HG03196 (cell line): Measurements from ENCODE around the gene NANOS2.

Experiments used
- ATAC-seq: cut with Tn5 transposase; IDR thresholded peaks from one replicate; pipeline ENCODE4 v1.9.1; 2021; ENCODE audit not compliant: unreplicated experiment

The NANOS2 gene

DNA sequence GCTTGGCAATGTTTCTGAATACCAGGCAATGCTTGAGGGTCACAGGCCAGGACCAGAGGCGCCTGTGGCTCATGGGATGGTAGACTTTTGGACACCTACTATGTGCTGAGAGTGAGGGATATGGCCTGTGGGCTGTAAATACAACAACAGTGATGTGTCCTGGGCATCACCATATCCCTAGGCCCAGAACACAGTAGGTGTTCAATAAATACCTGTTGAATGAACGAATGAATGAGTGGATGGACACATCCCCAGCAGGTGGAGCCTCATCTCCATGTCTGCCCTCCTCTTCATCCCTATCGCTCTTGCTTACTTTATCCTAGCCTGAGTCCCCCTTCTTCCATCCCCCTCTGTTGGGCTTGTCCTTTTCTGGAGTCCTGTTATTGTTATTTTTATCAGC is 16.5 kb upstream of the NANOS2 start:
- no peak for ATAC-seq

DNA sequence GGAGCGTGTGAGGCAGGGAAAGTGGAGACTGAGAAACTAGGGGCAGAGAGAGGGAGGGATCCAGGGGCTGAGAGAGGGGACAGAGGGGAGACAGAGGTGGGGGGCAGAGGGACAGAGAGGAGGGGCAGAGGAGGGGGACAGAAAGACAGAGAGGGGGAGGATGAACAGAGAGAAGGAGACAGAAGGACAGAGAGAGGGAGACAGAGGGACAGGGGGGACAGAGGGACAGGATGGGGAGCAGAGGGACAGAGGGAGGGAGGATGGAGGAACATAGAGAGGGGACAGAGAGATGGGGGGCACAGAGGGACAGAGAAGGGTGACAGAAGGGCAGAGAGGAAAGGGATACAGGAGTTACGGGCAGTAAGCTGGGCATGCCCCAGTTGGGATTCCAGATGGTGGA is 14.7 kb upstream of the NANOS2 start:
- no peak for ATAC-seq

DNA sequence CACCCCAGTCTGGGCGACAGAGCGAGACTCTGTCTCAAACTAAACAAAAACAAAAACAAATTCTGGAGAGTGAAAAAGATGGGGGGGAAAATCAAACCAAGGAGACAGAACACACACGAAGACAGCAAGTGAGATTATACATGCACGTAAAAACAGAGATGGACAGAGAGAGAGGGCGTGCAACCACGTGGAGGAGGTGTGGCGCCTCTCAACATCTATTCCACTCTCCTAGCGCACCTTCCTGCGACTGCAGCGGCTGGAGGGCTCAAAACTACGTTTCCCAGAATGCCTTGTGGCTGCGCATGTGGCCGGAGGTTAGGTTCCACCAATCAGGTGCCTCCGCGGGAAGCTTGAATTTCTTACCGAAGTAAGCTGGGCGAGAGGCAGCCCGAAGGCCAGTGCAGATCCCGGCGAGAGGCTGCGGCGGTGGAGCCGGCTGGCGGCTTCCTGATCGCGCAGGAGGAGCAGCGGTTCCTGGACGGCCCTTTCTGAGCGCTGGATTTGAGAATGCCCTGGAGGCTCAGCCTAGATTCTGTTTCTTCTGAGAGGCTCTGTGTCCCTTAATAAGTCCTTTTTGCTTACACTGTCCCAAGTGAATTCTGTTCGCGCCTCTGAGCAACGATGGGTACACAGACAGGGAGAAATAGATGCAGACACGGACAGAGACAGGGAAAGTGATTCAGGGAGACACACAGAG is 13.1 kb upstream of the NANOS2 start:
- peak; percentile 79 for ATAC-seq

DNA sequence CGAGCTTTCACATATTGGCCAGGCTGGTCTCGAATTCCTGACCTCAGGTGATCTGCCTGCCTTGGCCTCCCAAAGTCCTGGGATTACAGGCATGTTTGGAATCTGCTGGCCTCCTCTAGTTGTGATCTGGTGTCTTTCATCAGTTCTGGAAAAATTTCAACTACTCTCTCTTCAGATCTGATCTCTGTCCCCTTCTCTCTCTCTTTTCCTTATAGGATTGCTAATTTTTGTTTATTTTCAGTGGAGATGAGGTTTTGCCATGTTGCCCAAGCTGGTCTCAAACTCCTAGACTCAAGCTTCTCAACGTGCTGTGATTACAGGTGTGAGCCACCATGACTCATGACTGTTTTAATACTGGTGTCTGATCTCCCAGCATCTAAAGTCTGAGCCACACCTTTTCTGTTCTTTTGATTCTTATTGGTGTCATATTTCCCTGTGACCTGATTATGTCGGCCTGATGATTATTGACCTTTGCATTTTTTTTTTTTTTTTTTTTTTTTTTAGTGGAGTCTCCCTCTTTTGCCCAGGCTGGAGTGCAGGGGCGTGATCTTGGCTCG is 10.4 kb upstream of the NANOS2 start:
- ATAC-seq: no peak

DNA sequence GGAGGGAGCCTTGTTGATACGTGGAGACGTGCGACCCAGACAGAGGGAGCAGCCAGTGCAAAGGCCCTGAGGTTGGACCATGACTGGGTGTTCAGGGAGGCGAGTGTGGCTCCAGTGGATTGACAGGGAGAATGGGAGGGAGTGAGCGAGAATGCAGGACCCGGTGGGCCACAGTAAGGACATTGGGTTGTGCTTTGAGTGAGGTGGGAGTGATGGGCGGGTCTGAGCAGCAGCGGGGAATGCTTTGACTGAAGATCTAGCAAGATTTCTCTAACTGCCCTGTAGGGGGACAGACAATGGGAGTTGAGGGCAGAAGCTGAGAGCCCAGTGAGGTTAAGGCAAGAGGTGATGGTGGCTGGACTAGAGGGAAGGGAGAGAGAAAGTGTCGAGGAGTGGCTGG is 7.7 kb upstream of the NANOS2 start:
- no peak for ATAC-seq

DNA sequence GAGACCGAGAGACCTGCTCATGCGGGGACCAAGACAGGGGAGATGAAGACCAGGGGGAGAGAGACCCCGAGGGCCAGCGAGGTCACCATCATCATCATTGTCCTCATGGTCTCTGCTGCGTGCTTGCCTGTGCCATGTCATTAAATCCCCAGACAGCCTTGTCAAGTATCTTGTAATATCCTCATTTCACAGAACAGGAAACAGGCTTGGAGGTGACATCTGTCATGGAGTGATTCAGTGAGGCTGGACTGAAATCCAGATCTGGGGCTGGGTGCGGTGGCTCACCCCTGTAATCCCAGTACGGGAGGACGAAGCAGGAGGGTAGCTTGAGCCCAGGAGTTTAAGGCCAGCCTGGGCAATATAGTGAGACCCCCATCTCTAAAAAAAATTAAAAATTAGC is 5.9 kb upstream of the NANOS2 start:
- ATAC-seq: no peak

DNA sequence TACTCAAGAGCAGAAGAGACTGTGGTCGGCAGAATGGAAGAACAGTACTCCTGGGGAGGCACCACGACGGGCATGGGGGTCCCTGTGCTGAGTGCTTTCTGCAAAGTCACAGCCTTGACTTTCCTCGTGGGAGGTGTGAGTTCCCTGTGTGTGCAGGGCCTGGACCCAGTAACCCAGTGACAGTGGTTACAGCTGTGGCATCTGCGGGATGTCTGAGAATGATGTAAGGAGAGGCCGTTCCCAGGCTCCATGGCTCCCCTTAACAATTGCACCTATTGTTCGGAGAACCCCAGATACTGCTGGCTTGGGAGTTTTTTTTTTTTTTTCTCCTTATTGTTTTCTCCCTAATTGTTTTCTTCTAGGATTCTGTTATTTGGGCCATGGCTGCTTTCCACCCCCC is 5.1 kb upstream of the NANOS2 start:
- ATAC-seq: no peak

DNA sequence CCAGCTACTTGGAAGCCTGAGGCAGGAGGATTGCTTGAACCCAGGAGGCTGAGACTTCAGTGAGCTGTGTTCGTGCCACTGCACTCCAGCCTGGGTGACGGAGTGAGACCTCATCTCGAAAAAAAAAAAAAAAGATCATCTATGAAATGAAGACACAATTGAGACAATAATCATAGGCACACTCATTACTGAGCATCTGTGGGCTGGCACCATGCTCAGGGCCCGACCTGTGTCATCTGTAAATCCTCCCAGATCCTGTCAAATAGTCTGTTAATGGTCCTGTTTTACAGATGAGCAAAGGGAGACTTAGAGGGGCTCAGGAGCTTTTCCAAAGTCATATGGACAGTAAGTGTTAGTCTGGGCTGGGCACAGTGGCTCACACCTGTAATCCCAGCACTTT is 4.1 kb upstream of the NANOS2 start:
- ATAC-seq: no peak

DNA sequence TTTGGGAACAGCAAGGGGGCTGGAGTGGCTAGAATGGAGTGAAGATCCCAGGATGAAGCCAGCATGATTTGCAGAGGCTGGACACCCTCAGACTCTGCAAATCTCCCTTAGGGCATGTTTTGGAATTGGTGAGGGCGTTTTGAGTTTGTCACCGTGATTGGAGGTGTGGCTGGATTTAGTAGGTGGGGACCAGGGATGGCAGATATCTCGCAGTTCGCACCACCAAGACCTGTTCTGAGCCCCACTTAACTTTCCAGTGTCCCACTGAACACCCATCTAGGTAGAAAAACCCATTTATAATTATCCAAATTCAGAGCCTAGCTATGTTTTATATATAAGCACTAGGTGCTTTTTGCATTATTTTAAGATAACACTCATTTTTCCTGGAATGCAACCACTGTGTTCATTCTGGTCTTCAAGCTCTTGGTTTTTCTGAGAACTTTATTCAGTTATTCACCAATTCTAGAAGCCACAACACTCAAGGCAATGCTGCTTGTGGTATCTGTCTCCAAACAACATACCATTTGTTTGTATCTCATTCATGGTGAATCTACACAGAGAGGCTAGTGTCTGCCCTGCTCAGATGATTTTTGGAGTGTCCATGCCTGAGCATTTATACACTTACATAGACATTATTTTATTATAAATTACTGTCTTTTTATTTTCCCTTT is 3.0 kb upstream of the NANOS2 start:
- no peak for ATAC-seq

DNA sequence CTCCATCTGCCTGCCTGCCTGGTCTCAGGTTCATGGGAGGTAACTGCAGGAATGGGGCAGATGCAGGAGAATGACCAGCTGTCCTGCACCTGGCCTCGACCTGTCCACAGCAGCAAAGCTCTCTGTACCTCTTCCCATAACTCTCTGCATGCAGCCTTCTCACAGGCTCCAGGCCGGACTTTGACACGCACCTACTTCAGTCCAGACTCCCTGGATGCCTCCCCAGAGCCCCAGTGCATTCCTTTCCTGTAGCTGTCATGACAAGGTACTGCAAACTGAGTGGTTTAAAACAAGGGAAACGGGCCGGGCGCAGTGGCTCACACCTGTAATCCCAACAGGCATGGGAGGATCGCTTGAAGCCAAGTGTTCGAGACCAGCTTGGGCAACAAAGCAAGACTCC is 3.3 kb downstream of the NANOS2 start:
- no peak for ATAC-seq

DNA sequence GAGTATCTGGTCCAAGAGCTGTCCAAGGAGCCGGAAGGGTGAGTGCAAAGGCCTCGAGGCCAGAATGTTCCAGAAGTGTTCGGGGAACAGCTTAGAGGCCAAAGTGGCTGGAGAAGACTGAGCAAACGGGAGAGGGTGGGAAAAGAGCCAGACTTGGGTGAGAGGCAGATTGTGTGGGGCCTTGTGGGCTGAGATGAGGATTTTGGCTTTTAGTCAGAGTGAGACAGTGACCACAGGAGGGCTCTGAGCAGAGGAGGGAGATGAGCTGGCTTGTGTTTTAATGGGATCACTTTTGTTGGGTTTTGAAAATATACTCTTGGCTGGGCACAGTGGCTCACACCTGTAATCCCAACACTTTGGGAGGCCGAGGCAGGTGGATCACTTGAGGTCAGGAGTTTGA is 5.6 kb downstream of the NANOS2 start:
- no peak for ATAC-seq

DNA sequence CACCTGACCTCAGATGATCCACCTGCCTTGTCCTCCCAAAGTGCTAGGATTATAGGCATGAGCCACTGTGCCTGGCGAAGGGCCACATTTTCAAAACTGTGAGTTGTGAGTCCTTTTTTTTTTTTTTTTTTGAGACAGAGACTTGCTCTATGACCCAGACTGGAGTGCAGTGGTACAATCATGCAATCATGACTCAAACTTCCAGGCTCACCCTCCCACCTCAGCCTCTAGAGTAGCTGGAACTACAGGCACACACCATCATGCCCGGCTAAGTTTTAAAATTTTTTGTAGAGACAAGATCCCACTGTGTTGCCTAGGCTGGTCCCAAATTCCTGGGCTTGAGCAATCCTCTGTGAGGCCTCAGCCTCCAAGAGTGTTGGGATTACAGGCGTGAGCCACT is 8.4 kb downstream of the NANOS2 start:
- no peak for ATAC-seq

DNA sequence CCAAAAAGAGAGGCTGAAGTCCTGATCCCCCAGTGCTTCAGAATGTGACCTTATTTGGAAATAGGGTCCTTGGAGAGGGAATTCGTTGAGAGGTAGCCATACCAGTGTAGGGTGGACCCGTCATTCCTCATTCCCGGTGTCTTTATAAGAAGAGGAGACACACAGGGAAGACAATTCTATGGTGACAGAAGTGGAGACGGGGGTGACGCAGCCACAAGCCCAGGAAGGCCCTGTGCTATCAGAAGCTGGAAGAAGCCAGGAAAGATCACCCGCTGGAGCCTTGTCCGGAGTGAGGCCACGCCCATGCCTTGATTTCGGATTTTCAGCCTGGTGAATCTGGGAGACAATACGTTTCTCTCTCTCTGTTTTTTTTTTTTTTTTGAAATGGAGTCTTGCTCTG is 9.6 kb downstream of the NANOS2 start:
- no peak for ATAC-seq

DNA sequence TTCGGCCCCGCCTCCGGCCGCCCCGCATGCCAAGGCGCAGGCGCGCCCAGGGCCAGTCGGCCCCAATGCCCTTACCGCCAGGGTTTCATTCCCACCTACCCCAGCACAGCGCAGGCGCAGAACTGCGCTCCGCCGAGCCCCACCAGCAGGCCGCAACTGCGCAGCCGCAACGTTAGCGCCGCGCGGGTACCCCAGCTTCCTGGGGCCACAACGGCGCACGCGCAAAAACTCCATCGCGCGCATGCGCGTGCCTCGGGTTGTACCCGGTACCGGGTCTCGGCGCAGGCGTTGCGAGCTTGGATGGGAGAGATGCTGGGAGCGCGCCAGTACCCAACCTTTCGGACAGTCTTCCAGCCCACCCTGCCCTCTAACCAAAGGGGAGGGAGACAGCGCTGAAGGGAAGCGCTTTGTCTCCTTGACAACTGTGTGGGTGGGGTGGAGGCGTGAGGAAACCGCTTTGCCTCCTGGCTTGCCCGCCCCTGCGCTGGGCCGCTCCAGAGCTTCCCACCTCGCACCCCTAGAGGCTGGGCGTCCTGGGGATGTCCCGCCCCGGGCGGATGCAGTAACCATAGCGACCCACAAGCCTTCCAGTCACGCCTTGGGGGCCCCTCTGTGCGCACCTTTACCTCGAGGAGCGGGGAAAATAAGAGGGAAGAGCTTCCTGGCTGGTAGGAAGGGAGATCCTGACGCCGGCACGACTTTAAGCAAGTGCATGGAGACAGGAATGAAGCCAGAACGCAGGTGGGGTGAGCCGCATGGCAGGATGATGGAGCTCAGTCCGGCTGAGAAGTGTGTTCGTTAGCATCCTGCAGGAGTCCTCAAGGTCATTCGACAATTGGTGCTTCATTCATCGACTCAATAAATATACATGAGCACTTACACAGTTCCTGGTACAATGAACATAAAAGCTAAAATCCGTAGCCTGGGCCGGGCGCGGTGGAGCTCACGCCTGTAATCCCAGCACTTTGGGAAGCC is 11.6 kb downstream of the NANOS2 start:
- peak; percentile 83 for ATAC-seq

DNA sequence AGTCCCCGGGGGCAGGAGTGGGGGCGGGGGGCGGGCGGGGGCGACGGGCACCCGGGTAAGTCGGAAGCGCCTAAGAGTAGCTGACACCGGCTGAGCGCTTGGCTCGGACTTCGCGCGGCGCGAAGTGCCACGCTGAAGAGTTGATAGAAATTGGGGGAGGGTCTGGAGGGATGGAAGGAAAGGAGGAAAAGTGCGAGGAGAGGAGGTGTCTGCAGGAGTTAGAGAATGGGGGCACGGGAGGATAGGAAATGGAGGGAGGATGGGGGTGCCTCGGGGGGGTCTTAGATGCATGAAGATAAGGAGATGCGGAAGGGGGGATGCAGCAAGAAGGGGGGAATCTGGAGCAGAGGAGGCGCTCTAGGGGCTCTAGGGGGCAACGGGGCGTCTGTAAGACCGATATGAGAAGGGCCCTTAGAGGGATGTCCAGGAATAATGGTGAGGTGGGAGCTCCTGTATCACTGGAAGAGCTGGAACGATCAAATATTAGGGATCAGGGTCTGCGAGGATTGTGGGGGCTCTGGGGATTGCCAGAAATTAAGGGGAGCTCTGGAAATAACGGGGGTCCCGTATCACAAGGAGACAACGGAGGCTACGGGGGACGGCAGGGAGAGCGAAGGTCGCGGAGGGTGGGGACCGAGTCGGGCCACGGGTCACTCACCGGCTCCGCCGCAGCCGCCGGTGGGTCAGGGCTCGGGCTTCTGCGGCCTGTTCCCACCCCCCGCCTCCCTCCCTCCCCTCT is 12.5 kb downstream of the NANOS2 start, which contains the start of gene MYPOP:
TSS of gene MYPOP (minus strand) at position 702 of the 739 bp plus-strand sequence. CDS start 840 bp downstream, outside the sequence.
- no peak for ATAC-seq

DNA sequence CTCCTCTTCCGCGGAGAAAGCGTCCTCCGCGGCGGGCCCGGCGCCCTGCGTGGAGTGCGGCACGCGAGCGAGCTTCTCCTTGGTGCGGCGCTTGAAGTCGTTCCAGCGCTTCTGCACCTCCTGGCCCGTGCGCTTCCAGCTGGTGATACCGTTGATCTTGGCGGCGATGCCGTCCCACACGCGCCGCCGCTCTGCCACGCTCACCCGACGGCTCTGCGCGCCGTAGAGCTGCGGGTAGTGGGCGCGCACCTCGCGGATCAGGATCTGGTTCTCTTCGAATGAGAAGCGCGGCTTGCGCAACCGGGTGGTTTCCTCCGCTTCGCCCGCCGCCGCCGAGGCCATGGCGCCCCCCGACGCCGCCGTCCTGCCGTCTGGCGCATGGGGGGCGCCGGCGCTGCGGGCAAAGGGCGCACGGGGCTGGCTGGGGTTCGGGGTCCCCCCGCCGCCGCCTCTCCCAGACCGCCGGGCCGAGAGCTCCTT is 13.1 kb downstream of the NANOS2 start:
- no peak for ATAC-seq

DNA sequence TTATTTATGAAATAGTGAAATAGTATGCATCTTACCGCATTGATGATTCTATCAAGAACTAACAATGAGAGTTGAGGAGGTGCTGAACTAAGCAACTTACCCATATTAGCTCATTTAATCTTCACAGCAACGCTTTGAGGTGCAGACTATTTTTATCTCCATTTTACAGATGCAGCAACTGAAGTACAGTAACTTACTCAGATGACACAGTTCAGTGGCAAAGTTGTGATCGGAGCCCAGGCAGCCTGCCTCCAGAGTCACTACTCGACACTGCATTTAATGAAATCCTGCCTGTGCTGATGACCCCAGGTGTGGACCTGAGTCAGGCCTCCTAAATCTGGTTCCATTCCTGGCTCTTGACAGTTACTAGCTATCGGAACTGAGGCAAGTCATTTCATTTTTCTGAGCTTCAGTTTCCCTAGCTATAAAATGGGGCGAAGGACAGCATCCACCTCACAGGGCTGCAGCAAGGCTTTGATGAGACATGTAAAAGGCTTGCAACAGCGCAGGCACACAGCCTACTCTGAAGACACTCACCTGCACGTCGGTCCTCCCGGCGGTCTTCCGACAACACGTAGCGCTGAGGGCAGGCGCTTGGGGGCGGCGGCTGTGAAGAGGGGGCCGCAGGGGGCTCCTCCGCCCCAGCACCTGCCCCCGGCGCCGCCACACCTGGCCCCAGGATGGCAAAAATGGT is 13.7 kb downstream of the NANOS2 start:
- ATAC-seq: no peak

DNA sequence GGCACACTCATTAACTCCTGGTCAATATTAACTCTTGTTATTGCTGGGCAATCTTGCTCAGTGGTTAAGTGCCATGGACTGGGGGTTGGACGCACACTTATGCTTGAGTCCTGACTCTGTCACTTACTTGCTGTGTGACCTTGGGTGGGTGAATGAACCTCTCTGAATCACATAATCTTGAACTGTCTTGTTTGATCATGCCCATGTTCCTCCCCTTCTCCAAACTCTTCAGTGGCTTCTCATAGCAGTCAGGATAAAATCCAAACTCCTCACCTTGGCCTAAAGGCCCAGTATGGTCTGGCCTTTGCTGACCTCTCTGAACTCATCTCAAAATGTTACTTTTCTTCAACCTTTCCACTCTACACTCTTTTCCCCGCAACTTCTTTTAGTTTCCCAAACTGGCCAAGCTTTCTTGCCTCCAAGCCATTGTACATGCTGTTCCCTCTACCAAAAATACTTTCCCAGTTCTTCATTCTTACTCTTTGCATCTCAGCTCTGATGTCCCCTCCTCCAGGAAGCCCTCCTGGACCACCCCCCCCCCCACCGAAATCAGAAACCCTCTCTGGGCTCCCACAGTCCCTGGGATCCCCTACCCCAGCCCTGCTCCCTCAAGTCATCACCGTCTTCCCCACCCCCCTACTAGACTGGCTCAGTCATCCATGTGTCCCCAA is 14.5 kb downstream of the NANOS2 start:
- no peak for ATAC-seq

DNA sequence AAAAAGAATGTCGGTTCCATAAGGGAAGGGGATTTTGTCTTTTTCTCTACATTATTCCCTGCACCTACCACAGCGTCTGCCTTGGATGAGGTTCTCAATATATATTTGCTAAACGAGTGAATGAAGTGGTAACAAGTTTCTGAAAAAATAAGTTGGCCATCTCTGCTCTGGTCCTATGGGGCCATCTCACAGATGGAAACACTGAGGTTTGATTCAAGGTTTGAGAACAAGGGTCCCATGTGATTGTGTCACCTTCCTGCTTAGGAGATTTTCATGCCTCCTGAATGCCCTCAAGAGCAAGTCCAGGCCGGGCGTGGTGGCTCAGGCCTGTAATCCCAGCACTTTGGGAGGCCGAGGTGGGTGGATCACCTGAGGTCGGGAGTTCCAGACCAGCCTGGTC is 15.3 kb downstream of the NANOS2 start:
- no peak for ATAC-seq
